K562 (cell line): ENCODE results near the gene MRPL55. TPM values are rescaled to one million over a fixed set of nuclear protein-coding genes. Genes with fewer than 3 reads are reported as not detected.

Source experiments
- CHD1 ChIP-seq: fragments of 200-600 bp; sonication (generic); IDR thresholded peaks from one replicate; pipeline ENCODE4 v1.6.1; 2012; ENCODE audit warnings: mild to moderate bottlenecking, moderate library complexity, low read length, inconsistent platforms
- HDGF ChIP-seq: fragments of 450-650 bp; IDR thresholded peaks from 2 replicates; pipeline ENCODE4 v1.6.1; 2016
- MBD2 ChIP-seq: sonication (generic); IDR thresholded peaks from 2 replicates; pipeline ENCODE4 v1.6.1; 2016; ENCODE audit warnings: low read depth, borderline replicate concordance
- MLX ChIP-seq, 2 experiments: fragments of 450-650 bp in 1 of 2; sonication (generic) in 1 of 2; formaldehyde crosslinking; conservative IDR thresholded peaks; 2 replicates each; pipeline versions ENCODE4 v1.4.0 to v1.8.1; 2020 to 2022; ENCODE audit warnings: mild to moderate bottlenecking in 1 of 2, missing genetic modification reagents in 1 of 2
- MYC ChIP-seq, 2 experiments: fragments of 250-450 bp in 1 of 2; sonication (Bioruptor Pico) in 1 of 2; IDR thresholded peaks; 2 replicates each; pipeline versions ENCODE4 v1.5.1 to v1.6.1; 2012 to 2021; ENCODE audit warnings: low read depth in 2 of 2, borderline replicate concordance in 1 of 2, improper control_type of control experiment in 1 of 2, low read length in 1 of 2, mild to moderate bottlenecking in 1 of 2, moderate library complexity in 1 of 2
- PML ChIP-seq: IDR thresholded peaks from 2 replicates; pipeline ENCODE4 v1.6.1; 2012; ENCODE audit warnings: low read length, inconsistent platforms
- PREB ChIP-seq: sonication (generic); formaldehyde crosslinking; IDR thresholded peaks from 2 replicates; pipeline ENCODE4 v1.8.1; 2023; ENCODE audit warnings: mild to moderate bottlenecking, missing genetic modification reagents
- TCF7 ChIP-seq: sonication (generic); IDR thresholded peaks from 2 replicates; pipeline ENCODE4 v1.6.1; 2016; ENCODE audit warnings: antibody characterized with exemption, borderline replicate concordance
- UBTF ChIP-seq, 2 experiments: IDR thresholded peaks; 2 replicates each; pipeline ENCODE4 v1.6.1; 2012; ENCODE audit warnings: improper control_type of control experiment in 2 of 2, low read depth in 2 of 2, low read length in 2 of 2, borderline replicate concordance in 1 of 2
- ZBTB49 ChIP-seq: sonication (generic); formaldehyde crosslinking; IDR thresholded peaks from 2 replicates; pipeline ENCODE4 v1.8.0; 2022; ENCODE audit warnings: missing genetic modification reagents, mild to moderate bottlenecking, borderline replicate concordance
- ZC3H11A ChIP-seq: IDR thresholded peaks from 2 replicates; pipeline ENCODE4 v1.6.1; 2012; ENCODE audit warnings: low read depth, low read length, improper control_type of control experiment
- ZFP91 ChIP-seq: sonication (generic); formaldehyde crosslinking; IDR thresholded peaks from 2 replicates; pipeline ENCODE4 v1.8.0; 2022; ENCODE audit warnings: mild to moderate bottlenecking, missing genetic modification reagents
- ZNF507 ChIP-seq: conservative IDR thresholded peaks from 2 replicates; pipeline ENCODE4 v1.6.1; 2017; ENCODE audit warnings: missing genetic modification characterization, missing compliant biosample characterization
- ZNF511 ChIP-seq: sonication (generic); formaldehyde crosslinking; IDR thresholded peaks from 2 replicates; pipeline ENCODE4 v1.8.0; 2022; ENCODE audit warnings: mild to moderate bottlenecking, missing genetic modification reagents
- ZNF589 ChIP-seq: fragments of 200-800 bp; sonication (Bioruptor generic); IDR thresholded peaks from 2 replicates; pipeline ENCODE4 v1.6.1; 2016; ENCODE audit warnings: low read depth, missing genetic modification characterization, missing compliant biosample characterization
- ZSCAN29 ChIP-seq: fragments of 450-650 bp; IDR thresholded peaks from 2 replicates; pipeline ENCODE4 v1.6.1; 2017
- polyA plus RNA-seq, 8 experiments: library from polyadenylated mRNA; depleted of rRNA in 4 of 8; stranded (reverse) in 5 of 8; unstranded in 3 of 8; fragments of >200 nt; fragmentation: Nextera tagmentation in 2 of 8; fragmentation: Illumina TruSeq in 1 of 8; extraction: Ambion mirVana in 2 of 8; extraction: Trizol in 1 of 8; gene quantifications; 2 replicates each; pipeline versions ENCODE4 v1.2.1 to v1.2.3, GENCODE V29; 2011 to 2014; ENCODE audit warnings: inconsistent platforms in 1 of 8, missing spikeins in 1 of 8
- total RNA-seq, 7 experiments: library from RNA; depleted of rRNA in 6 of 7; stranded (reverse); fragments of >200 nt in 6 of 7; fragmentation: Illumina TruSeq in 2 of 7; extraction: Trizol in 2 of 7; gene quantifications; 2 replicates each; pipeline versions ENCODE4 v1.2.1 to v1.2.3, GENCODE V29; 2011 to 2021; ENCODE audit warnings: low replicate concordance in 1 of 7

Gene MRPL55
- total and polyA plus RNA-seq, 9 of the 15 experiments (the other 6 are each of a cell fraction or from before 2014, with no cell fraction given) = 34.9 to 228 (median 81.0) TPM

GRCh38 chr1:228082918-228083870 is 25.9 kb downstream of the MRPL55 start (continued):
- TF ChIP-seq ZBTB49 (0 out of 2 replicates have a peak, but pooled peaks have one; percentile 69), ZNF589 (no peak), TCF7 (no peak; the same call in 1 of the 2 replicates), HDGF (0 out of 2 replicates have a peak, but pooled peaks have one; percentile 49), CHD1 (peak; percentile 97), MBD2 (peak; percentile 7; the same call in 1 of the 2 replicates), ZNF507 (no peak), ZSCAN29 (no peak), PREB (CRISPR knock-in tag) (no peak), ZFP91 (CRISPR knock-in tag) (peak; percentile 26; the same call in 1 of the 2 replicates), ZC3H11A (no peak), MLX (CRISPR knock-in tag; conservative IDR thresholded peaks at IDR 0.05) (peak; percentile 21 to 49; a peak in 1 of 4 replicates), ZNF511 (CRISPR knock-in tag) (peak; percentile 58; the same call in 1 of the 2 replicates), UBTF (IDR thresholded peaks at IDR 0.05; ENCODE audit: borderline replicate concordance in 1 of 2, low read depth in 2 of 2, low read length in 2 of 2) (peak in 1 of 2 experiments; percentile 70; a peak in 1 of 4 replicates), PML (no peak; the same call in 1 of the 2 replicates), MYC (IDR thresholded peaks at IDR 0.05; ENCODE audit: low read depth, low read length) (0 out of 2 replicates have a peak, but pooled peaks have one; percentile 13), MYC (CRISPR knock-in tag; IDR thresholded peaks at IDR 0.05; ENCODE audit: borderline replicate concordance, low read depth) (peak; percentile 53; the same call in 1 of the 2 replicates)
